ENCODE measurements around the gene ABCA2. TPM values are rescaled to one million over a fixed set of nuclear protein-coding genes. Genes with fewer than 3 reads are reported as not detected.

The ABCA2 gene
- total RNA-seq, 1 experiment from 2014 or later: 22.4 TPM

- Histone ChIP-seq H3K79me2 (ENCODE audit: insufficient read depth, low read length) (no peaks in the 10 kb centered on the region), H2BK5ac (ENCODE audit: insufficient read length, low read length) (no peak overlapping the region), H3K23me2 (ENCODE audit: insufficient read length, low read depth, low read length, poor library complexity, severe bottlenecking) (peaks cover 6% of the 10 kb centered on the region), H3K23ac (ENCODE audit: insufficient read length, low read depth, low read length) (no peak overlapping the region), H2AK5ac (ENCODE audit: insufficient read length, low read length) (no peak overlapping the region), H2AFZ (ENCODE audit: low read length) (no peak overlapping the region), H2BK20ac (ENCODE audit: low read depth, low read length, poor library complexity, severe bottlenecking) (no peak overlapping the region), H4K20me1 (ENCODE audit: control insufficient read depth, insufficient read depth, insufficient read length) (no peaks in the 10 kb centered on the region), H3K27me3 (ENCODE audit: insufficient read depth, low read length) (peaks cover 2% of the 10 kb centered on the region; the same call in 1 of the 2 replicates), H3K79me1 (ENCODE audit: insufficient read depth, low read depth, low read length, poor library complexity, severe bottlenecking) (no peaks in the 10 kb centered on the region), H4K8ac (replicated peaks; ENCODE audit: insufficient read length, low read depth, low read length) (no peak overlapping the region), H3K4me1 (ENCODE audit: insufficient read depth, low read length) (no peaks in the 10 kb centered on the region), H3K9me3 (ENCODE audit: control insufficient read depth, low read depth, low read length) (no peaks in the 10 kb centered on the region), H3K4me2 (ENCODE audit: insufficient read depth, insufficient read length, low read length) (no peak overlapping the region), H3K56ac (ENCODE audit: insufficient read length, low read depth, low read length) (no peak overlapping the region), H3K14ac (ENCODE audit: insufficient read depth, low read length) (no peak overlapping the region), H2BK12ac (ENCODE audit: insufficient read length, low read depth, low read length) (no peak overlapping the region), H3K9ac (ENCODE audit: extremely low read depth, insufficient read length, low read length) (no peak overlapping the region), H3K4ac (ENCODE audit: low read depth, low read length) (no peak overlapping the region), H4K5ac (ENCODE audit: insufficient read length, low read depth, low read length) (no peak overlapping the region), H3K18ac (ENCODE audit: insufficient read length, low read depth, low read length) (no peak overlapping the region), H2BK120ac (ENCODE audit: low read depth, low read length, poor library complexity, severe bottlenecking) (no peak overlapping the region), H3K27ac (ENCODE audit: insufficient read length, low read depth, low read length) (no peak overlapping the region), H3T11ph (ENCODE audit: low read length) (no peak overlapping the region), H2BK15ac (ENCODE audit: low read depth, low read length) (no peak overlapping the region), H4K91ac (ENCODE audit: insufficient read length, low read depth, low read length) (no peak overlapping the region)
- no CpG with 5 or more reads among the region's 16 CpGs for WGBS (ENCODE audit: extremely low coverage, insufficient read length, low lambda C conversion rate)
- Mint-ChIP-seq H3K36me3 (ENCODE audit: insufficient read depth in 1 of 3, low read depth in 3 of 3) (no peaks in the 10 kb centered on the region), H3K27me3 (ENCODE audit: low read depth) (peaks cover 43% of the 10 kb centered on the region), H3K4me1 (peaks cover 2 to 7% of the 10 kb centered on the region in 2 experiments), H3K9me3 (no peaks in the 10 kb centered on the region), H3K4me3 (no peak overlapping the region), H3K27ac (no peak overlapping the region)
- DNase-seq: no peak
- TF ChIP-seq, protein P1, sequence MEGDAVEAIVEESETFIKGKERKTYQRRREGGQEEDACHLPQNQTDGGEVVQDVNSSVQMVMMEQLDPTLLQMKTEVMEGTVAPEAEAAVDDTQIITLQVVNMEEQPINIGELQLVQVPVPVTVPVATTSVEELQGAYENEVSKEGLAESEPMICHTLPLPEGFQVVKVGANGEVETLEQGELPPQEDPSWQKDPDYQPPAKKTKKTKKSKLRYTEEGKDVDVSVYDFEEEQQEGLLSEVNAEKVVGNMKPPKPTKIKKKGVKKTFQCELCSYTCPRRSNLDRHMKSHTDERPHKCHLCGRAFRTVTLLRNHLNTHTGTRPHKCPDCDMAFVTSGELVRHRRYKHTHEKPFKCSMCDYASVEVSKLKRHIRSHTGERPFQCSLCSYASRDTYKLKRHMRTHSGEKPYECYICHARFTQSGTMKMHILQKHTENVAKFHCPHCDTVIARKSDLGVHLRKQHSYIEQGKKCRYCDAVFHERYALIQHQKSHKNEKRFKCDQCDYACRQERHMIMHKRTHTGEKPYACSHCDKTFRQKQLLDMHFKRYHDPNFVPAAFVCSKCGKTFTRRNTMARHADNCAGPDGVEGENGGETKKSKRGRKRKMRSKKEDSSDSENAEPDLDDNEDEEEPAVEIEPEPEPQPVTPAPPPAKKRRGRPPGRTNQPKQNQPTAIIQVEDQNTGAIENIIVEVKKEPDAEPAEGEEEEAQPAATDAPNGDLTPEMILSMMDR (conservative IDR thresholded peaks at IDR 0.05): no peak
Measured at GRCh38 chr9:137057545-137057944, 29.5 kb upstream of the ABCA2 start.

Data from H9 (cell line).